GM12873 (cell line): Measurements from ENCODE around the gene PAQR4.
A peak's percentile ranks its signal among the peaks of the same experiment; 100 is the strongest.

Source experiments
- TF ChIP-seq, protein P1 (sequence below): IDR thresholded peaks from 2 replicates; pipeline ENCODE4 v1.5.1; 2012; ENCODE audit warnings: low read depth, mild to moderate bottlenecking, moderate library complexity, low read length, control low read depth; ENCODE audit not compliant: insufficient read depth; ENCODE audit errors: missing control alignments

Gene PAQR4

DNA sequence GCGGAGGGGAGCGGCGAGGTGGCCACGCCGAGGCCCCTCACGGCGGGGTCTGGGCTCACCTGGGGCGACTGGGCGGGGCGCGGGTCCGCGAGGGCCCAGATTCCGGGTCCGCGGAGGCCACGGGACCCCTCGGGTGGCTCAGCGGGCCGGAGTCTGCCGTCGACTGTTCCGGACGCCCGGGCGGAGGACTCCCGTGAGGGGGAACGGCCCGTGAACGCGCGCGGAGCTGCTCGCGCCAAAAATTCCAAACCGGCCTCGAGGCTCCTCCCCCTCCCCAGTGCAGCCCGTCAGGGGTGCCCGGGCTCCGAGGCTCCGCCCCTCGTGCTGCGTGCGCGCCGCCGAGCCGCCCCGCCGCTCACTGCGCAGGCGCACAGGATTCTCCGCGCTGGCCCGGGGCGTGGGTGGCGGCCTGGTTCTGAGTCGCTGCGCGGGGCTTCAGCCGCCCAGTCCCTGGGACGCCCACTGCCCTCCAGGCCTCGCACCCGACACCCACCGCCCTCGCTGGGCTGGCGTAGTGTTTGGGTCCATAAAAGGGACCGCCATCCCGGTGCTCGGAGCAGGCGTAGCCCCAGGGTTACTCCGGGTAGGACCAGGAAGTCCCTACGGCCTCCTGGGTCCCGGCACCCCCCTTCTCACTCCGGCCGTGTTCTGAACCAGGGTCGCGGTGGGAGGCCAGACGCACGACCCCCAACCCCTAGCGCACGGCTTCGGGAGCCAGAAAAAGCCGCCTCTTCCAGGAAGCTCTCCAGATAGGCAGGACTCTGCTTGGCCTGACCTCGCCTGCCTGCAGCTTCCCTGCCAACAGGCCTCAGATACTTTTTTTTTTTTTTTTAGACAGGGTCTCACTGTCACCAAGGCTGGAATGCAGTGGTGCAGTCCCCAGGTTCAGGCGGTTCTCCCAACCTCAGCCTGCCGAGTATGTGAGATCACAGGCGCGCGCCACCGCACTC is 11.4 kb downstream of the PAQR4 start, which contains the start of gene PKMYT1:
TSS of gene PKMYT1 (minus strand) at position 220 of the 950 bp plus-strand sequence. CDS start 789 bp downstream, outside the sequence.
- TF ChIP-seq, protein P1, sequence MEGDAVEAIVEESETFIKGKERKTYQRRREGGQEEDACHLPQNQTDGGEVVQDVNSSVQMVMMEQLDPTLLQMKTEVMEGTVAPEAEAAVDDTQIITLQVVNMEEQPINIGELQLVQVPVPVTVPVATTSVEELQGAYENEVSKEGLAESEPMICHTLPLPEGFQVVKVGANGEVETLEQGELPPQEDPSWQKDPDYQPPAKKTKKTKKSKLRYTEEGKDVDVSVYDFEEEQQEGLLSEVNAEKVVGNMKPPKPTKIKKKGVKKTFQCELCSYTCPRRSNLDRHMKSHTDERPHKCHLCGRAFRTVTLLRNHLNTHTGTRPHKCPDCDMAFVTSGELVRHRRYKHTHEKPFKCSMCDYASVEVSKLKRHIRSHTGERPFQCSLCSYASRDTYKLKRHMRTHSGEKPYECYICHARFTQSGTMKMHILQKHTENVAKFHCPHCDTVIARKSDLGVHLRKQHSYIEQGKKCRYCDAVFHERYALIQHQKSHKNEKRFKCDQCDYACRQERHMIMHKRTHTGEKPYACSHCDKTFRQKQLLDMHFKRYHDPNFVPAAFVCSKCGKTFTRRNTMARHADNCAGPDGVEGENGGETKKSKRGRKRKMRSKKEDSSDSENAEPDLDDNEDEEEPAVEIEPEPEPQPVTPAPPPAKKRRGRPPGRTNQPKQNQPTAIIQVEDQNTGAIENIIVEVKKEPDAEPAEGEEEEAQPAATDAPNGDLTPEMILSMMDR, result no peak

DNA sequence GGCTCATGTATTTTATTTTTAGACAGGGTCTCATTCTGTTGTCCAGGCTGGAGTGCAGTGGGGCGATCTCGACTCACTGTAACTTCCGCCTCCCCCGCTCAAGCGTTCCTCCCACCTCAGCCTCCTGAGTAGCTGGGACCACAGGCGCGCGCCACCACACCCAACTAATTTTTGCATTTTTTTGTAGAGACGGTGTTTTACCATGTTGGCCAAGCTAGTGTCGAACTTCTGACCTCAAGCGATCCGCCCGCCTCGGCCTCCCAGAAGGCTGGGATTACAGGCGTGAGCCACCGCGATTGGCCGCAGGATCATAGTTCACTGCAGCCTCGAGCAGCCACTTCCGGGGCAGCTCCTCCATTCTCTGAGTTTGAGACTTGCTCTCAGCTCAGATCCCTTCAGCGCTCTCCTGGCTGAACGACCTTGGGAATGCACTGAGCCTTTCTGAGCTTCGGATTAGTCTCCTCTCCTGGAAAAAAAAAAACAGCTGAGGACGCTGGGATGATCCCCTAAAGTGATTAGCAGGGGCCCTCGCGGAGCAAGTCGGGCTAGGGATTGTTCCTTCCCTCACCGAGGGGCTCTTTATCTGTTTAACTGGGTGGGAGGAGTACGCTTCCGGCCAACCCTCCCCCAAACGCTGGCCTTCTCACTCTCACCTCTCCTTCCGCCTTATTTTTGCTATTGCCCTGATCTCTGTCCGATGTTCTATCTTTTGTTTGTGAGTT is 12.2 kb downstream of the PAQR4 start:
- TF ChIP-seq, protein P1, result no peak

- TF ChIP-seq, protein P1, result no peak
Measured at GRCh38 chr16:2981899-2982250, 12.7 kb downstream of the PAQR4 start.

DNA sequence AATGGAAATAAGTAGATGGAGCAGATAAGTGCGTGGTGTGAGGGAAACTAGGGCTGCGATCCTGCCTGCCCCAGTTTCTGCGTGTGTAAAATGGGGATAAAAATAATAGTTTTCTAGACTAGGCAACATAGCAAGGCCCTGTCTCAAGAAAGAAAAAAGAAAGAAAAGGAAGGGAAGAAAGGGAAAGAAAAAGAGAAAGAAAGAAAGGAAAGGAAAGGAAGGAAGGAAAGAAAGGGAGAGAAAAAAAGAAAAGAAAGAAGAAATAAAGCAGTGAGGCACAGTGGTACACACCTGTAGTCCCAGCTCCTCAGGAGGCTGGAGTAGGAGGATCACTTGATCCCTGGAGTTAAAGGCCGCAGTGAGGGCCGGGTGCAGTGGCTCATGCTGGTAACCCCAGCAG is 13.3 kb downstream of the PAQR4 start:
- TF ChIP-seq, protein P1, result no peak

- TF ChIP-seq, protein P1, result peak; percentile 85
Measured at GRCh38 chr16:2983706-2984136, 14.6 kb downstream of the PAQR4 start.

DNA sequence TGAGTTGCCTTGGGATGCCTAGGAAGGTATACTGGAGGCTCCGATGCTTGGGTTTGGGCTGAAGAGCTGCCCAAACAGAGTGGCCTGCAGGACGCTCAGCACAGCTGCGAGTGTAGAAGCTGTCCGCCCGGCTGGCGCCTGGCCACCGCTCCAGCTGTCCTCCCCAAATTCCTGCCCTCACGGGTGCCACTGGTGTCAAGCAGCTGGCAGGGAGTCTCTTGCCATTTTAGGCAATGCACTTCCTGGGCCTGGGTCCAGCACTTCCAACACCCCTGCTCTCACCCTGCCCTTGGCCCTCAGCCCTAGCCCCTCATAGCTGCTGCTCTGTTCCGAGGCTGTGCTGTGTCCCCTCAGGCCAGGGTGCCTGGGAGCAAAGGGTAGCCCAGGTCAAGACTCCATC is 16.3 kb downstream of the PAQR4 start:
- TF ChIP-seq, protein P1, result no peak

- TF ChIP-seq, protein P1, result no peak
Measured at GRCh38 chr16:2985893-2986355, 16.8 kb downstream of the PAQR4 start.
